Stimulated activated CD4-positive, alpha-beta T cell treated with anti-CD3 and anti-CD28 coated beads, TNF-alpha, amount 100 ng/mL, for 1 hour (primary cell): ENCODE measurements around the gene C20orf144.
"Not testable (repeated sequence)": the region's sequence is repeated elsewhere in the genome, so short reads cannot be mapped to it uniquely, and the experiment has no call there.

Experiments
- DNase-seq, 3 donors: peaks; one replicate each; pipeline ENCODE4 v3.0.0-alpha.2; 2020; ENCODE audit warnings: low read depth in 3 of 3, low spot score in 1 of 3

C20orf144 gene

GRCh38 chr20:33693741-33694638 lies 31.9 kb downstream of the C20orf144 start:
- no peak for DNase-seq

- DNase-seq, result no peak
These were observed 32.5 kb downstream of the C20orf144 start for GRCh38 chr20:33694639-33695012.

GRCh38 chr20:33696448-33696847 lies 34.3 kb downstream of the C20orf144 start:
- no peak for DNase-seq

- DNase-seq, result no peak
These were observed 35.0 kb downstream of the C20orf144 start for GRCh38 chr20:33697129-33697528.

- DNase-seq, result not testable (repeated sequence)
These were observed 36.8 kb downstream of the C20orf144 start for GRCh38 chr20:33698966-33699365.

- not testable (repeated sequence) for DNase-seq
These were observed 38.7 kb downstream of the C20orf144 start for GRCh38 chr20:33700696-33701441.

- no peak for DNase-seq
These were observed 39.7 kb downstream of the C20orf144 start for GRCh38 chr20:33701629-33702450.

- no peak for DNase-seq
These were observed 40.7 kb downstream of the C20orf144 start for GRCh38 chr20:33702861-33703260.

- DNase-seq, result no peak
These were observed 41.5 kb downstream of the C20orf144 start for GRCh38 chr20:33703498-33704137.

GRCh38 chr20:33704197-33704924 lies 42.2 kb downstream of the C20orf144 start:
- no peak for DNase-seq

- no peak for DNase-seq
These were observed 45.5 kb downstream of the C20orf144 start for GRCh38 chr20:33707668-33708067.

GRCh38 chr20:33709398-33709797 lies 47.3 kb downstream of the C20orf144 start:
- no peak for DNase-seq

GRCh38 chr20:33709905-33710541 lies 47.9 kb downstream of the C20orf144 start:
- no peak for DNase-seq

GRCh38 chr20:33710681-33711445 lies 48.7 kb downstream of the C20orf144 start:
- no peak for DNase-seq

- no peak for DNase-seq
These were observed 49.3 kb downstream of the C20orf144 start for GRCh38 chr20:33711446-33711738.
